T-helper 17 cell (primary cell): ENCODE measurements around the gene GUCA2B. TPM values are rescaled to one million over a fixed set of nuclear protein-coding genes. Genes with fewer than 3 reads are reported as not detected.

ENCODE experiments used
- ATAC-seq: fragments of 150-1000 bp; cut with Tn5 transposase; 2 replicates; pipeline ENCODE4 v1.10.0; 2021; ENCODE audit warnings: mild to moderate bottlenecking, moderate library complexity
- DNase-seq, 3 donors: peaks; one replicate each; pipeline versions ENCODE4 v3.0.0 to v3.0.0-alpha.2; 2020 to 2021
- H3K9me3 ChIP-seq: one replicate; pipeline ENCODE4 v1.7.0; 2013; ENCODE audit warnings: low read length, mild to moderate bottlenecking; ENCODE audit not compliant: control insufficient read depth, poor library complexity, severe bottlenecking
- H3K27ac Mint-ChIP-seq: one replicate; pipeline ENCODE4 v1.8.0; 2022; ENCODE audit warnings: mild to moderate bottlenecking, moderate library complexity, mixed read lengths
- H3K27me3 Mint-ChIP-seq: one replicate; pipeline ENCODE4 v1.8.0; 2022; ENCODE audit warnings: mixed read lengths
- H3K36me3 Mint-ChIP-seq: one replicate; pipeline ENCODE4 v1.8.0; 2022; ENCODE audit warnings: low read depth, mixed read lengths
- H3K4me1 Mint-ChIP-seq: one replicate; pipeline ENCODE4 v1.8.0; 2022; ENCODE audit warnings: mild to moderate bottlenecking, mixed read lengths
- H3K4me3 Mint-ChIP-seq: one replicate; pipeline ENCODE4 v1.8.0; 2022; ENCODE audit warnings: mild to moderate bottlenecking, moderate library complexity, mixed read lengths
- total RNA-seq, 4 donors: library from RNA in 2 of 4; stranded (reverse) in 2 of 4; gene quantifications; one replicate each; pipeline ENCODE4 v1.2.3 and lab custom pipeline; 2022 to 2026

Gene GUCA2B
- total RNA-seq (not detected), total RNA-seq (lab: John Stamatoyannopoulos, UW) (0 reads per million in 2 donors)

DNA sequence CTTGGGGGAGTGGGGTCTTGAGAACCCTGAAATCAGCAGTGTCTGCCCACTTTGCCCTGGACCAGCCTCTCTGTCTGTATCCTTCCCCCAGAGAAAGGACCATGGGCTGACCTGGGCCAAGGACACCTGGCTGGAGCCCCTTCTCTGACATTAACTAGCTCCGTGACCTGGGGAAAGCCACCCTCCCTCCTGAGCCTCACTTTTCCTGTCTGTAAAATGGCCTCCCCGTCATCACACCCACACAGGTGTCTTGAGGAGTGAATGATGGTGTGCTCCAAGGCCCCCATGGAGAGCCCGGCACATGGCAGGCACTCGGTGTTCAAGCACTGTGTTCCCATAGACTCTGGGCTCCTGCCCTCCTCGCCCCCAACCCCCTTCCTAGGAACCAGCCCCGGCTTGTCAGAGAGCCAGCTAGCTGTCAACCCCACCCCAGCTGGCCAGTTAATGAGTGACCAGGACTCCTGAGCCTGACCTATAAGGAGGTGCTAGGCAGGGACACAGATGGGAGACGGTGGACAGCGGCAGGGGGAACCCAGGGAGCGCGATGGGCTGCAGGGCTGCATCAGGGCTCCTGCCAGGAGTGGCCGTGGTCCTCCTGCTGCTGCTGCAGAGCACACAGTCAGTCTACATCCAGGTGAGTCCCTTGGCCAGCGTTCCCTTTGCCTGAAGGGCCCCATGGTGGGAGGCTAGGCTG lies at the start of gene GUCA2B:
GUCA2B (plus strand) TSS at position 504 of the 694 bp plus-strand sequence; CDS start at position 545, 41 bp downstream.
- no peak within 1 kb of the TSS for H3K27ac Mint-ChIP-seq
- H3K9me3 ChIP-seq, result no peaks in the 10 kb centered on the region
- H3K36me3 Mint-ChIP-seq, result peaks cover 4% of the 10 kb centered on the region
- H3K4me3 Mint-ChIP-seq, result no peak within 1 kb of the TSS
- DNase-seq, result no peak
- H3K4me1 Mint-ChIP-seq, result peaks cover 6% of the 10 kb centered on the region
- ATAC-seq, result no peak
- H3K27me3 Mint-ChIP-seq, result peaks cover 39% of the 10 kb centered on the region

DNA sequence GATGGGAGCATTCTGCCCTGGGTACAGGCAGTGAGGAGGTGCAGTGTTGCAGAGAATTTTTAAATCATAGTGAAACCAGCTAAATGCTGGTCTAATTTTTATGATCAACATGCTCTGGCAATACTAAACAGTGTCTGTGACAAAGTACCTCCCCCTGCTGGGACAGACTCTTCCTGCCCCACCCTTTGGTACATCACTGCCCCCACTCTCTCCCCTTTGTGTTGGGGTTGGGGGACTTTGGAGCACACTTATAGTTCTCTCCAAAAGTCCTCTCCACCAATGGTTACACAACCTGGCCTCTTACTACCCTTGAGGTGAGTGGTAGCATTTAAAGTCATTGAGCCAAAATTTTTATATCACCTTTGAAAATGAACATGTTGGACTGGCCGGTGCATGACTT lies 48.2 kb upstream of the GUCA2B start:
- DNase-seq (no peak), ATAC-seq (no peak)
- H3K4me3 Mint-ChIP-seq, result no peak overlapping the region
- no peaks in the 10 kb centered on the region for H3K9me3 ChIP-seq
- H3K36me3 Mint-ChIP-seq, result no peaks in the 10 kb centered on the region
- H3K4me1 Mint-ChIP-seq, result no peaks in the 10 kb centered on the region
- H3K27ac Mint-ChIP-seq, result no peak overlapping the region
- H3K27me3 Mint-ChIP-seq, result peaks cover 30% of the 10 kb centered on the region

DNA sequence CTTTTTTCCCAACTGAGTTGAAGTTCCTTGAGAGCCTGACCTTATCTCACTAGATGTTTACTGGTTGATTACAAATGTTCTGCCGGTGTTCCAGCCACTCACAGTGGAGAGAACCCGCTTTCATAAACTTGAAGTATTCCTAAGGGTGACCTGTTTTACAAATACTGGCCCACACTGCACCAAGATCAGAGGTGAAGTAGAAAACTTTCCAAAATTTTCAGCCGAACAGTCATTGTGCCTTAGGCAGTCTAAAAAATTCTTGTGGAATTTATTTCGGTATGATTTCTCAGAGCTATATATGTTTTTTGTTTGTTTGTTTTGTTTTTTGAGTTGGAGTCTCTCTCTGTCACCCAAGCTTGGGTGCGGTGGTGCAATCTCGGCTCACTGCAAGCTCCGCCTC lies 44.9 kb upstream of the GUCA2B start:
- no peaks in the 10 kb centered on the region for H3K9me3 ChIP-seq
- Mint-ChIP-seq H3K4me3 (no peak overlapping the region), H3K27me3 (peaks cover 33% of the 10 kb centered on the region), H3K27ac (no peak overlapping the region), H3K36me3 (no peaks in the 10 kb centered on the region), H3K4me1 (peaks cover 4% of the 10 kb centered on the region)
- ATAC-seq, result no peak
- no peak for DNase-seq

DNA sequence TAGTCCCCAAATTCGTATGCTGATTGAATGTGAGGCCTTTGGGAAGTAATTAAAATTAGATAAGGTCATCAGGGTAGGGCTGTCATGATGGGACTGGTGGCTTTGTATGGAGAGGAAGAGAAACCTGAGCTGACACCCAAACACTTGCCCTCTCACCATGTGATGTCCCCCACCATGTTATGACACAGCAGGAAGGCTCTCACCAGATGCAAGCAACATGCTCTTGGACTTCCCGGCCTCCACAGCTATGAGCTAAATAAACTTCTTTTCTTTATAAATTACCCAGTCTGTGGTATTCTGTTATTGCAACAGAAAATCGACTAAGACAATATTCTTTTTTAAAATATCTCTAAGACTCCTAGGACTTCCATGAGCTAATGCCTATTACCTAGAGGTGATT lies 43.6 kb upstream of the GUCA2B start:
- H3K27me3 Mint-ChIP-seq, result peaks cover 27% of the 10 kb centered on the region
- H3K4me3 Mint-ChIP-seq, result no peak overlapping the region
- ATAC-seq (no peak), DNase-seq (no peak)
- H3K4me1 Mint-ChIP-seq, result peaks cover 4% of the 10 kb centered on the region
- H3K36me3 Mint-ChIP-seq, result no peaks in the 10 kb centered on the region
- H3K27ac Mint-ChIP-seq, result no peak overlapping the region
- no peaks in the 10 kb centered on the region for H3K9me3 ChIP-seq

DNA sequence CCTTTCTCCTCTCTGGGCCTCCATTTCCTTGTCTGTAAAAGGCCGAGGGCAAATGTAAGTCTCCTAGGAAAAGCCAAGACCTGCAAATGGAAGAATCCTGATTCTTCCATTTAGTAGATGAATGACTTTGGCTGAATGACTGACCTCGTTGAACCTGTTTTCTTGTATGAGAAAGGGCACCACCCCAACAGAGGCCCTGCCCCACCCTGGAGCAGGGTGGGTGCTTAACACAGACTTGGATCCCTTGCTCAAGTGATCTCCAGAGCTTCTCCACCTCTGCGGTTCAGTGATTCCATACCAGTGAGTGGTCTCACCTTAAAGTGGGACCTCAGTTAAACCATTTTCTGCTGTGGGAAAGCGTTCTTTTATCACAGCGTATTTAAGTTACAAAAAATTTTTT lies 39.0 kb upstream of the GUCA2B start:
- Mint-ChIP-seq H3K27ac (no peak overlapping the region), H3K4me1 (peaks cover 4% of the 10 kb centered on the region), H3K4me3 (no peak overlapping the region), H3K27me3 (peaks cover 38% of the 10 kb centered on the region), H3K36me3 (peaks cover 3% of the 10 kb centered on the region)
- H3K9me3 ChIP-seq, result no peaks in the 10 kb centered on the region
- DNase-seq, result no peak
- no peak for ATAC-seq

DNA sequence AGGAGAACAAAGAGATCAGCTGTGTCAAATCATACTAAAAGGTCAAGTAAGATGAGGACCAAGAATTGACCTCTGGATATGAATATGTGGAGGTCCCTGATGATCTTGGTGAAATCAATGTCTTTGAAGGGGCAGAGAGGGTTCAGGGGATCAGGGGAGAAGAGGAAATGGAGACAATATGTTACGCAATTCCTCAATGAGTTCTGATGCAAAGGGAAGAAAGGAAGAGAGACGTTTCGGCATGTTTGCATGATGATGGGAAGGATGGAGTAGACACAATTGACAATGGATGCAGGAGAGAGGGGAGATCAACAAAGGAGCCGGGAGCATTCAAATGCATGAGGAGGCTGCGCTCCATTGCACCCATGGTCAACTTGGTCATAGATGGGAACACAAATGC lies 36.0 kb upstream of the GUCA2B start:
- Mint-ChIP-seq H3K4me3 (no peak overlapping the region), H3K27me3 (peaks cover 27% of the 10 kb centered on the region), H3K36me3 (peaks cover 3% of the 10 kb centered on the region), H3K27ac (no peak overlapping the region), H3K4me1 (peaks cover 4% of the 10 kb centered on the region)
- H3K9me3 ChIP-seq, result no peaks in the 10 kb centered on the region
- no peak for ATAC-seq
- no peak for DNase-seq

DNA sequence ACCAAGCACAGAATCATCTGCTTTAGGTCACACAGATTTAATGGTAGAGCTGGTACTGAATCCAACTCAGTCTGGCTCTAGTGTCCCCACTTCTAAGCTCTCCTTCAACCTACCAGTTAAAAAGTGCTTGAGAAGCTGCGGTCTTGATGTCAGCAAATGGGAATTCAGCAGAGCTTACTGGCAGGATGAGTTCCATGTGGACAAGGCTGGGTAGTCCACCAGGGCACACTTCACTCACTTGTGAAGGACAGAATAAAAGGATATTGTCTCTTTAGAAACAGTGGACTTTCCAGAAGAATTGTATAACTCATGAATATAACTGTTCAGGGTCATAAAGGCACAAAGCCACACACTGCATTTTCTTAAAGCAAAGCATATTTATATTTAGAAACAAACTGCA lies 35.1 kb upstream of the GUCA2B start:
- Mint-ChIP-seq H3K4me1 (no peaks in the 10 kb centered on the region), H3K4me3 (no peak overlapping the region), H3K36me3 (peaks cover 5% of the 10 kb centered on the region), H3K27me3 (peaks cover 27% of the 10 kb centered on the region), H3K27ac (no peak overlapping the region)
- ATAC-seq (no peak), DNase-seq (no peak)
- no peaks in the 10 kb centered on the region for H3K9me3 ChIP-seq

DNA sequence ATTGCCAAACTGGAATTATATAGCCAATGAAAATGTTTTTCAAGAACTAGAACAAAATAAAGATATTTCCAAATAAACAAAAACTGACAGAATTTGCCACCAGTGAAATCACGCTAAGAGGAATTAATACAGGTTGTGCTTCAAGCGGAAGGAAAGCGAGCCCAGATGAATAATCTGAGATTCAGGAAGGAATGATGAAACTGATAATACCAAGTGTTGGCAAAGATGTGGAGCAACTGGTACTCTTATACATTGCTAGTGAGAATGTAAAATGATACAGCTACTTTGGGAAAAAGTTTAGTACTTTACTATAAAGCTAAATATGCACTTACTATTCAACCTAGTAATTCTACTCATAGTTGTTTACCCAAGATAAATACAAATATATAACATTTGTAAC lies 30.8 kb upstream of the GUCA2B start:
- peaks cover 17% of the 10 kb centered on the region for H3K27me3 Mint-ChIP-seq
- H3K9me3 ChIP-seq, result no peaks in the 10 kb centered on the region
- no peak for DNase-seq
- no peak overlapping the region for H3K27ac Mint-ChIP-seq
- peaks cover 4% of the 10 kb centered on the region for H3K36me3 Mint-ChIP-seq
- H3K4me3 Mint-ChIP-seq, result no peak overlapping the region
- no peak for ATAC-seq
- no peaks in the 10 kb centered on the region for H3K4me1 Mint-ChIP-seq

DNA sequence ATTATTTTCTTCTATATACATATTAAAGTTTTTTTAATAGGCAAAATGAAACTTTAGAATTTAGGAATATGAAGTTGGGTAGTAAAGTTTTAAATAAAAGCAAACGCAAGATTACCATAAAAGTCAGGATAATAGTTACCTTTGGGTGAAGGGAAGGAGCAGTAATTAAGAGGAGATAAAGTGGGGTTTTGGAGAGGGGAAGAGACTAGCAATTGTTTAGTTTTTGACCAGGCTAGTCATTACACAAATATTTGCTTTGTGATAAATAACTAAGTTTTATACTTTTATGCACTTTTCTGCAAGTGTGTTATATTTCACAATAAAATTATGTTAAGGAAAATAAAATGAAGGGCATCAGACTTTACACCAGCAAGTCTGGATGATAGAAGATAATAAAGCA lies 27.7 kb upstream of the GUCA2B start:
- DNase-seq (no peak), ATAC-seq (no peak)
- H3K4me1 Mint-ChIP-seq, result peaks cover 2% of the 10 kb centered on the region
- no peaks in the 10 kb centered on the region for H3K9me3 ChIP-seq
- peaks cover 4% of the 10 kb centered on the region for H3K36me3 Mint-ChIP-seq
- H3K4me3 Mint-ChIP-seq, result no peak overlapping the region
- H3K27ac Mint-ChIP-seq, result no peak overlapping the region
- H3K27me3 Mint-ChIP-seq, result peaks cover 34% of the 10 kb centered on the region

DNA sequence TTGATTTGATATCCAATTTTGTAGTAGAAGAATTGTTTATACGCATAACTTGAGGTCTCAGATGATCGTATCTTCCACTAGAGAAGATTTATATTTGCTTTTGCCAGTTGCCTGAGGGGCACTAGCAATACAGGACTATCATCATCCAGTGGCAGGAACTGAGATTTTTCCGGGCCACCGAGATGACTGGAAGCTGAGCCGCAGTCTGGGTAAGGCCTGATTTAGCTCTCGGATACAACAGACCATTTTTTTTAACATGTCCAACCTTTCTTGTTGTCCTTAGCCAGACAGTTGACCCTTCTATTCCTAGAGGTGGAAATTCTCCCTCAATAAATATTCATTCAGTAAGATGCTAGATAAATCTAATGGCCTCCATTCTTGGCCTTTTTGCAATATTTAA lies 25.4 kb upstream of the GUCA2B start:
- H3K27me3 Mint-ChIP-seq, result peaks cover 34% of the 10 kb centered on the region
- no peak for DNase-seq
- H3K36me3 Mint-ChIP-seq, result peaks cover 2% of the 10 kb centered on the region
- H3K4me1 Mint-ChIP-seq, result peaks cover 2% of the 10 kb centered on the region
- ATAC-seq, result no peak
- no peak overlapping the region for H3K27ac Mint-ChIP-seq
- H3K9me3 ChIP-seq, result no peaks in the 10 kb centered on the region
- H3K4me3 Mint-ChIP-seq, result no peak overlapping the region

DNA sequence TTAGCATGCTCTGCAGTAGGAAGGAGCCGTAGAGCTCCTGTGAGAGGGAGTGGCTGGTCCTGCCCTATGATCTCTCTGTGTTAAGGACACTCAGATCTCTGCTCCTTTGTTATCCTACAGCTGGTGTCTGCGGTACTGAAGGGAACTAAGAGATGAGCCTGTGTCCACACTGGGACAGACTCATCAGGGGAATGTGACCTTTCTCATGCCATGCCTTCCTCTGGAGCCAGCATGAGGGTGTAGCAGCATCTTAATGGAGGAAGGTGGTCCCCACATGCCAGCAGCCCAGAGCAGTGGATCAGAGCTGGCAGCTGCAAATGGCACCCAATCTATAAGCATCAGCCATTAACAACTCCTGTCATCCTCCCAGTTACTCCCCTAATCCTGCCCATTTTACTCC lies 24.7 kb upstream of the GUCA2B start:
- H3K4me3 Mint-ChIP-seq, result no peak overlapping the region
- no peak for ATAC-seq
- no peaks in the 10 kb centered on the region for H3K9me3 ChIP-seq
- H3K36me3 Mint-ChIP-seq, result peaks cover 3% of the 10 kb centered on the region
- H3K27ac Mint-ChIP-seq, result no peak overlapping the region
- DNase-seq, result no peak
- H3K27me3 Mint-ChIP-seq, result peaks cover 32% of the 10 kb centered on the region
- peaks cover 2% of the 10 kb centered on the region for H3K4me1 Mint-ChIP-seq

DNA sequence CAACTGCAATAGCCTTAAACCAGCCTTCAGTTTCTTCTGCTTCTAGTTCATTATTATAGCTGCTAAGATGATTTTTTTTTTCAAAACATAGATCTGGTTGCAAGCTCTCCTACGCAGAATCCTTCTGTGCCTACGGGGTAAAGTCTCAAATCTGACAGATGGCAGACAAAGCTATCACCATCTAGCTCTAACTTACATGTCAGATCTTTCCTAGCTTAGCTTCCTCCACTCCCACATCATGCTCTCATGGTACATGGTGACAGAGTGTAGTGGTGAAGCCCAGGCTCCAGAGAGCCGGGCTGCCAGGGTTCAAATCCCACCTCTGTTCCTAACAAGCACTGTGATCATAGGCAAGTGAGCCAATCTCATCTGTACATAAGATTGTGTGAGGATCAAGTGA lies 24.2 kb upstream of the GUCA2B start:
- DNase-seq (no peak), ATAC-seq (no peak)
- peaks cover 30% of the 10 kb centered on the region for H3K27me3 Mint-ChIP-seq
- H3K9me3 ChIP-seq, result no peaks in the 10 kb centered on the region
- H3K4me3 Mint-ChIP-seq, result no peak overlapping the region
- H3K36me3 Mint-ChIP-seq, result peaks cover 2% of the 10 kb centered on the region
- peaks cover 2% of the 10 kb centered on the region for H3K4me1 Mint-ChIP-seq
- no peak overlapping the region for H3K27ac Mint-ChIP-seq

DNA sequence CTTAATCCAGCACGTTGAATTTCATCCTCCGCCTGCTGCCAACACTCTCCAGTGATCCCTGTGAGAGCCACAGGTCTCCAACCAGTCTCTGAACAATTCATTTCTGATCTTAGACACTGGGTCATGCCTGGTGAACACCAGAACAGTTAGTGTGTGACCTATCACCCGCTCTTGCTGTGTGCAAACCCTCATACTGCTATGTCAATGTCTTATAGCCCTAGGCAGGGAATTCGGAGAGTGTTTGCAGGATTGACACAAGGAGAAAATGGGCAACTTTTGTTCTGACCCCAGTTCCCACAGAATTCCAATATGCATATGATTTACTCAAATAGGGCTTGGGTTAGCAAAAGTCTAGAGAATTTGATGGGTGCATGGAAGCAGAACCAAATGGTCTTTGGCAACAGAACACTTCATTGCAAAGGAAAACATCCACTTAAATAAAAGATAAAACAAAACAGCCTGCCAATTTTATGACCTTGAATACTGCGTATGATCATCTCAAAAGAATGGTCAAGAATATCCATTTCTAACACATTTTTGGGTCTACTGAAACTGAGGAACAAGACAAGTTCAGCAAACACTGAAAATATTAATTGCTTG lies 23.0 kb upstream of the GUCA2B start:
- Mint-ChIP-seq H3K4me1 (peaks cover 4% of the 10 kb centered on the region), H3K36me3 (peaks cover 2% of the 10 kb centered on the region), H3K27ac (no peak overlapping the region), H3K27me3 (peaks cover 30% of the 10 kb centered on the region), H3K4me3 (no peak overlapping the region)
- DNase-seq, result no peak
- ATAC-seq, result no peak
- H3K9me3 ChIP-seq, result no peaks in the 10 kb centered on the region

DNA sequence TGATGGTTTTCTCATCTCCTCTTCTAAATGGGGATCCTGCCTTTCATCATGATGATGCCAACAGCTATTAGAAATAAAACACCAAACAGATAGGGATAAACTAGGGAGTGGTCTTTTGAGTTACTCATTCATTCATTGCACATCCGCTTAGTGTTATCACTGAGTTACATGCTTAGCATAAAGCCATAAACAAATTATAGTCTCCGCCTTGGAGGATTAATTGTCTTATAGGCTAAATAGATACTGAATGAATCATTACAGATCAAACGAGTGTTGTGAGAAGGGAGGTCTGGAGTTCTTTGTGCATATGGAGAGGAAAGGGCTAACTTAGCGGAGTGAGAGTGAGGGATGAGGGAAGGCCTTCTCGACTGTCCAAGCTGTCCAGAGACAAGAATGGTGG lies 19.8 kb upstream of the GUCA2B start:
- Mint-ChIP-seq H3K27me3 (peaks cover 29% of the 10 kb centered on the region), H3K27ac (no peak overlapping the region), H3K4me3 (no peak overlapping the region), H3K4me1 (peaks cover 2% of the 10 kb centered on the region), H3K36me3 (peaks cover 2% of the 10 kb centered on the region)
- DNase-seq, result no peak
- H3K9me3 ChIP-seq, result no peaks in the 10 kb centered on the region
- no peak for ATAC-seq
